GM21619 (cell line): Measurements from ENCODE around the gene GPR3.

ENCODE experiments used
- ATAC-seq: cut with Tn5 transposase; IDR thresholded peaks from one replicate; pipeline ENCODE4 v1.9.1; 2021; ENCODE audit not compliant: unreplicated experiment

Gene GPR3

GRCh38 chr1:27358038-27358927 lies 34.1 kb upstream of the GPR3 start:
- no peak for ATAC-seq

GRCh38 chr1:27358928-27359313 lies 33.5 kb upstream of the GPR3 start:
- no peak for ATAC-seq

DNA sequence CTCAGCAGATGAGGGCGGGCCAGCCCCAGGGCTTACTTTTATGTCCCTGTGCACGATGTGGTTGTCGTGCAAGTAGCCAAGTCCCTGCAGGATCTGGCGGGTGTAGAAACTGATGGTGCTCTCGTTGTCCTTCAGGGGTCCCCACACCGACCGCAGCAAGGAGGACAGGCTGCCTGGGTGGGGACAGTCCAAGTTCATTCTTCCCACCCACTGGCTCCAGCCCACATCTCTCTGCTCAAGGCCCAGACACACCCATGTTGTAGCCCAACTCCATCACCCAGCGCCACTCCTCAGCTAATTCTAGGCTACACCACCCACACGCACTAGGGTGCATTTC lies 32.6 kb upstream of the GPR3 start:
- ATAC-seq, result no peak

GRCh38 chr1:27360159-27361043 lies 32.0 kb upstream of the GPR3 start:
- no peak for ATAC-seq

DNA sequence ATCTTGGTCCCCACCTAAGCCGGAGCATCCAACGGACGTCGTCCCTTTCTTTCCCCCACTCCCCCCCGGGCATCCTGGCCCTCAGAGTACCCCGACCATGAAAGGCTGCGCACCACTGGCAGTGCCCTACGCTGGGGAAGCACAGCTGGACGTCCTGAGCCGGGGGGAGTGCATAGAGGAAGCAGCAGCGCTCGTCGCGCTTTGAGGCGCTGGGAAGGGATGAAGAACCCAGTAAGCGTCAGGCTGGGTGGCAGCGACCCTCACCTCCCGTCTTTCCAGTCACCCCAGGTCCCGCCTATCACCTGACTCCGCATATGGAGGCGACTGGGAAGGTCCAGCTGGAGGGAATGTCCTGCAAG lies 31.4 kb upstream of the GPR3 start:
- no peak for ATAC-seq

DNA sequence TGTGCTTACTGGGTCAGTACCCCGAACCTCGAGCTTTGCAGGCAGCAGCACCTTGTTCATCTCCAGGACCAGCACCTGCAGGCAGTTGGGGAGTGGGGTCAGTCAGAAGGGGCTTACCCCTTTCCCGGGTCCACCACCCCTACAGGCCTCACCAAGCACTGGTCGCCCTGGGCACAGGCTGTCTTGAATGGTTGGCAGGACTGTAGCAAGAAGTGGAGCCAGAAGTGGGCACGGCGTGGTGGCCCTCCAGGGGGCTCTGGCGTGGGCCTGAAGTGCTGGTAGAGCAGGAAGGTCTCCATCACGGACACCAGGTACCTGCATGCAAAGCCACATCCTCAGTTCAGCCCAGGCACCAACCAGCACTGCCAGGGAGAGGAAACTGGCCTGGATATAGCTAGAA lies 30.9 kb upstream of the GPR3 start:
- ATAC-seq, result no peak

- ATAC-seq, result no peak
Observed at GRCh38 chr1:27363766-27364695, 28.4 kb upstream of the GPR3 start.

DNA sequence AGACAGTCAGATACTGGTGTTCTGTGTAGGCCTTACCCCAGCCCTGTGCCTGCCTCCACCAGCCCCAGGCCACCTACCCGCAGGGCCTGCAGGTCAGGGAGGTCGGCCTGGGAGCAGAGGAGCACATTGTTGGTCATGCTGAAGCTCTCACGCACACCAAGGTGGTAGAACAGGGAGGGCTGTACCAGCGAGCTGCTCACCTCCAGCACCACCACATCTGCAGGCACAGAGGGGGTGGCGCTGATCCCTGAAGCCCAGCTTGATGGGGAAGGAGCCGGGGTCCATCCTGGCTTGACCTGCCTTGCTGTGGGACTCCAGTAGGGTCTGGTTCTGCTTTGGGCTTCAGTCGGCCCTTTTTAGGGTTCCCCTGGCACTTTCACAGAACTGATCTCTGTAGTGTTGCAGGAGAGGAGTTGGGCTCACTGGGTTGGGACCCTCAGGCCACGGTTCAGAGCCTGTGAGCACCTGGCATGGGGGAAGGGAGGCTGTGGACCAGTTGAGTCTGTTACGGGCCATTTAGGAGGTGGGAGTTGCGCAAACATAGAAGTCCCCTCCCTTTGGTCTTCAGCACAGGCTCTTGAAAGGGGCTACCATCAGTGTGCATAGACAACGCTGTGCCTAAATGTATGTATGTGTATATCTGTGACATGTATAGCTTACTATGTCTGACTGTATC lies 27.6 kb upstream of the GPR3 start:
- no peak for ATAC-seq

GRCh38 chr1:27365372-27366112 lies 26.9 kb upstream of the GPR3 start:
- peak; percentile 41 for ATAC-seq

GRCh38 chr1:27366113-27366410 lies 26.4 kb upstream of the GPR3 start:
- peak; percentile 34 for ATAC-seq

DNA sequence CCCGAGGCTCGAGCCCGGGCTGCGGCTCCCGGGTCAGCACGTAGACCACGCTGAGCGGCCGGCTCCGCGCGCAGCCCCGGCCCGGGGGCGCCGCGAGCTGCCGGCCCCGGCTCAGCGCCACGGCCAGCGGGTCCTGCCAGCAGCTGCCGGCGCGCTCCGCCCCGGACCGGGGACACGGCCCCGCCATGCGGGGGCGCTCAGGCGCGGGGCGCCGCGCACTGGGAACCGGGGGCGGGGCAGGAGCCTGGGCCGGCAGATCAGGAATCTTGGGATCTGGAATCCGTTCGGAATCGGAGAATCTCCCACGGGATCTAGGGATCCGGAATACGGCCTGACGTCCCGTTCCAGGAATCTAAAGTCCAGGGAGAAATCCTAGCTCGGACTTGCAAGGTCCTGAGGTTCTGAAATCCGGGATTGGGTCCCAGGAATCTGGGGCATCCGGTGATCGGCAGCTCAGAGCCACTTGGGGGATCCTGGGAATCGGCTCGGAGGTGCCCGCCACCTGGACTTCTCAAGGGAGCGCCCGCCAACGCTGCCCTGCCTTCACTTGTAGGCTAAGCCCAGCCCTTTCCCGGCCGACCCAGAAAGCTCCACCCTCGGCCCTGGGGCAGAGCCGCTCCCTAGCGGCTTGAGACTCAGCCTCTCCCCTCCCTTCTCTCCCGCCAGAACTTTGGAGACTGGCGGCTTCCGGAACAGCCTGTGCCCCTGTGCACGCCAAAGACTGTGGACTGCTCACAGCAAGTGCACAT lies 25.8 kb upstream of the GPR3 start, which contains the start of gene MAP3K6:
Gene MAP3K6 (minus strand): TSS at position 551 of the 749 bp plus-strand sequence. CDS start 364 bp downstream, at position 187.
- ATAC-seq, result peak; percentile 26

GRCh38 chr1:27367160-27367650 lies 25.2 kb upstream of the GPR3 start:
- no peak for ATAC-seq

GRCh38 chr1:27368869-27369582 lies 23.4 kb upstream of the GPR3 start:
- ATAC-seq, result no peak

- no peak for ATAC-seq
Observed at GRCh38 chr1:27372022-27372807, 20.2 kb upstream of the GPR3 start.

DNA sequence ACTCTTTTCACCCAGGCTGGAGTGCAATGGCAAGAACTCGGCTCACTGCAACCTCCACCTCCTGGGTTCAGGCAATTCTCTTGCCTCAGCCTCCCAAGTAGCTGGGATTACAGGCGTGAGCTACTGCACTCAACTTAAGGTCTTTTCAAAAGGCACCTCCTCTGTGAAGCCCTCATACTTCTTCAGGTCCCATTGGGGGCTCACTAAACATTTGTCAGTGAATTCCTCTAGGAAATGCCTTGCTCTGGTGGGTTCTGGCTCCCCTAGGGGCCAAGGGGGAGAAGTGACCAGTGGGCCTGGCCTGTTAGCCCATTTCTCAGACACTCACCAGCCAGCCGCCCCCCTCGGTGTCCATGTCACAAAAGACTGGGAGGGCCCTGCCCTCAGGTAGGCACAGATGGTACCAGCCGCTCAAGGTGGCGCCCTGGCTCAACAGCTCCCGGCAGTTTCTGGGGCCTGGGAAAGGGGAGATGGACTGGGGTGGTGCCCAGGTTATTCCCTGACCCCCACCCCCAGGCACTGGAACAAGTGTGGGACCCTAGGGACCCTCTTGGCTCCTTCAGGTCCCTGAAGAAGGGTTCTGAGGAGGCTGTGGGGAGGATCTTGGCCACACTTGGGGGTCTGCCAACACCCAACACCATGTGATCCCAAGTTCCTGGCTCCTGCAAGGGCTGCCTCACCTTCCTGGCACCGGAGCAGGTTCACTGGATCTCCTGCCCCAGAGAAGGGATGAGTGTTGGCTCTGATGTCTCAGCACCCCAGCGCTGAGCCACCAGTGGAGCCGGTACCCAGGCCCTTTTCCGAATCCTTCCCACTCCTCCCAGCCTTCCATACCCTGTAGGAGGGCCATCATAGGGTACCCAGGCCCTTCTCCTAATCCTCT lies 19.4 kb upstream of the GPR3 start:
- ATAC-seq, result no peak

- ATAC-seq, result no peak
Observed at GRCh38 chr1:27374362-27375086, 17.9 kb upstream of the GPR3 start, which contains the start of gene FCN3. TSS of gene FCN3 (minus strand) at chr1:27374824. CDS start at chr1:27374818, 6 bp downstream.
